C1 segment of cervical spinal cord (tissue), 14 donors: ENCODE data around the gene SH3GL1.

Experiments used
- DNase-seq, 14 donors: peaks; one replicate each; lab custom pipeline; 2025; lab: John Stamatoyannopoulos, UW

Gene SH3GL1

GRCh38 chr19:4376028-4376670 is 24.2 kb downstream of the SH3GL1 start:
- no peak for DNase-seq

GRCh38 chr19:4375164-4376027 is 25.0 kb downstream of the SH3GL1 start:
- peak in 3 of 14 donors; percentile 21 to 45 (median 23) for DNase-seq

DNA sequence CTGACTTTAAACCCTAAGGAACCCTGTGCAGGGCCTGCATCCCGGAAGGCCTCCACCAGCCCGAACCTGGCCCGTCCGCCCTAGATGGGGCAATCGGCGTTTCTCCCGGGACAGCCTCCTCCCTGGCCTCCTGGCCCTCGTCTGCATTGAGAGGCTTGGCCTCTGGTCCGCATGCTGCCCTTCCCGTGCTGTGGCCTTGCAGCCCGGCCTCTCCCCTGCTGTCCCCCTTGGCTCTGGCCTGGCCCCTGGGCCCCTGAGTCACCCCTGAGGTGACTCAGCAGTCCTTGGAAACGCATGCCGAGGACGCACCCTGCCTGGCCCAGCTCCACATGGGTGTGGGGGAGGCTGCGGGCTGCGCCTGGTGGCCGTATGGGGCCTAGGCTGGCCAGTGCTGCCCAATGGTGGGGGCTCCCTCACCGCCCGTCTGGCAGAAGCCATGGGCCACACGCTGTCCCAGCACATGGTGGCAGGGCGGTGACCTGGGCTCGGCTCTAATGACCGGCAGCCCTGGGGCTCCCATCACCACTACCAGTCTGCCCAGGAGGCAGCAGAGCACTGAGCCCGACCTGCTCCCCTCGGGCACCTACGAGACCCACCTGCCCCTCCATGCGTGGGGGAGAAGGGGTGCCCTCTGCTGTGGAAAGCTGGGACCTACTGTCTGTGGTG is 25.7 kb downstream of the SH3GL1 start:
- DNase-seq, result peak in 2 of 14 donors; percentile 36 to 82

DNA sequence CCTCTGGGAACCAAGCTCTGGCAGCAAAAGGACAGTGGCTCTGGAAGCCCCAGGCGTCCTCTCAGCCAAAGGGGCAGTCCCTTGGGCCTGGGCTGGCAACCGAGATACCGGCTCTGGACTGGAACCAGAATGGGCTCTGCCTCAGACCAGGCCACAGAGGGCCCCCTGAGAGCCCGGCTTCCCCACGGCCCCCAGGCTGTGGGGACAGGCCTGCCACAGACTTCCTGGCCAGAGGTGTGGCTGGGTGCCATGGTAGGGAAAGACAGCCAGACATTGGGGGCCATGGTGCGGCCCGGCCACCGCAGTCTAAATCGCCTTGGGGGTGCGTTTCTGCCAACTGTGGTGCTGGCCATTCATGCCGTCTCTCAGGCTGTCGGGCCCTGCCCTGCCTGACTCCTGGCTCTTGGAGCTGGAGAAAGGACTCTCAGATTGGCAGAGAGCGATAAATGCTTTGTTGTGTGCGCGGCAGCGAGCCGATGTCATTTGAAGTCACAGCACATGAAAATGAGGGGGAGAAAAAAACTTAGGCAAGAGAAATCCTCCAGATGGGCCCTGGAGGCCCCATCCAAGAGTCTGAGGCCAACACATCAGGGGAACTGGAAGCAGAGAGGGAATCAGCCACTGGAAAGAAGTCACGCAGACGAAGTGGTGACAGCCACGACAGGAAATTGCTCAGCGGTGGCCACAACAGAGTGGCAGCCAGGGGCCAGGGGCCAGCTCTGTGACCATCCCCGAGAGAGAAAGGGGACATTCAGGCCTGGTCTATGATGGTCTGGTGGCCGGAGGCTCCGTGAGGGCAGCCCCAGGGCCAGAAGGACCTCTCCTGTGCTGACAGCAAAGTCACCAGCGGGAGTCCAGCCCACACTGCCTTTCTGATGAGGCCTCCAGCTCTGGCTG is 26.5 kb downstream of the SH3GL1 start:
- DNase-seq, result peak in 13 of 14 donors; percentile 32 to 87 (median 63)

GRCh38 chr19:4373013-4373367 is 27.4 kb downstream of the SH3GL1 start:
- DNase-seq, result no peak

DNA sequence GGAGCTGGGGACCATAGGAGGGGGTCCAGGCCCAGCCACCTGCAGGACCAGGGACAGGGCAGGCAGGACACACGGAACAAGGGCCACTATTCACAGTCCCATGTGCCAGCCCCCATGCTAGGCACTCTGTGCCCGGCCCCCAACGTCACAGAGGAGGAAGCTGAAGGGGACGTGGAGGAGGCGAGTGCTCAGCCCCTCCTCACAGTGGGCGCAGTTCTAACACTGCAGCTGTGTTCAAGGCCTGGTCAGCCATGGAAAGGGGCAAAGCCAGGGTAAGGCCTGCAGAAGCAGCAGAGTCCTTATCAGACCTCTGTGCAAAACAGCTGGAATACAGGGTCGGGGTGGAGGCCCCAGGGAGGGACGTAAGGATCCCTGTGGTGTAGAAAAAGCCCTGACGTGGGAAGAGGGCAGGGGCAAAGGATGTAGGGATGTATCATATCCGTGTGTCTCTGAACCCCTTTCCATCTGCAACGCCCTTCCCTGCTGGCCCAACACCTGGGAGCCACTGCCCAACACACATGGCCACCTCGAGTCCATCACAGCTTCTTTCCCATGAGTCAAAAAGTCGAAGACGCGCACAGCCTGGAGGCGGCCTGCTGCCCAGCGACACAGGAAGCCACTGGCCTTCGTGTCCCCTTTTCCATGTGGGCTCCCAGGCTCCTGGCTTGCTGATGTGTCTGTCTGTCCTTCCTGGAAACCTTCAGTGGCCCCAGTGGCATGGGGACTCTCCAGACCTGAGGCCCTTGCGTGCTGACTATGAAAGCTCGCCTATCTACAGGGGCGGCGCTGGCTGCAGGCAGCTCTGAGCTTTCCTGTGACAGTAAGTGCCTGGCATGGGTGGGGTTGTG is 28.0 kb downstream of the SH3GL1 start:
- DNase-seq, result peak in 1 of 14 donors; percentile 17

GRCh38 chr19:4371247-4372164 is 28.8 kb downstream of the SH3GL1 start:
- peak in 2 of 14 donors; percentile 20 to 52 for DNase-seq

GRCh38 chr19:4370418-4371041 is 29.8 kb downstream of the SH3GL1 start:
- peak in 1 of 14 donors; percentile 37 for DNase-seq

DNA sequence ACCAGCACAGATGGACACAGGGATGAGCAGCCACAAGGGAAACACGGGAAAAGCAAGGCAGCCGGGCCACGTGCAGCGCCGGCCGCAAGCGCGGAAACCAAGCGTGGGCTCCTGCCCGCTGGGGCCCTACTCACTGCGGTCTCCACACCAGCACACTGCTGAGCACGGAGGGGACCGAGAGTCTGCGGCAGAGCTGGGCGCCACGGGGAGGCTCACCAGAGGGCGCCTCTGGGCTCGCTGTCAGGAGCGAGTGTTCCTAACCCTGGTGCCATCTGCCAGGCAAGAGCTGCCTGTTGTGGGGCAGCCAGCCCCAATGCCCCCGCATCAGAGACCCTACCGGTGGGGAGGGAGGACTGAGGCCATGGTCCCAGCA is 30.5 kb downstream of the SH3GL1 start:
- DNase-seq, result peak in 12 of 14 donors; percentile 9 to 67 (median 34)

GRCh38 chr19:4369109-4369887 is 31.0 kb downstream of the SH3GL1 start:
- peak in 5 of 14 donors; percentile 7 to 44 (median 30) for DNase-seq

- DNase-seq, result peak in 2 of 14 donors; percentile 2 to 21
These were observed 32.1 kb downstream of the SH3GL1 start for GRCh38 chr19:4368128-4368820.

- DNase-seq, result no peak
These were observed 32.6 kb downstream of the SH3GL1 start for GRCh38 chr19:4367781-4368127.

DNA sequence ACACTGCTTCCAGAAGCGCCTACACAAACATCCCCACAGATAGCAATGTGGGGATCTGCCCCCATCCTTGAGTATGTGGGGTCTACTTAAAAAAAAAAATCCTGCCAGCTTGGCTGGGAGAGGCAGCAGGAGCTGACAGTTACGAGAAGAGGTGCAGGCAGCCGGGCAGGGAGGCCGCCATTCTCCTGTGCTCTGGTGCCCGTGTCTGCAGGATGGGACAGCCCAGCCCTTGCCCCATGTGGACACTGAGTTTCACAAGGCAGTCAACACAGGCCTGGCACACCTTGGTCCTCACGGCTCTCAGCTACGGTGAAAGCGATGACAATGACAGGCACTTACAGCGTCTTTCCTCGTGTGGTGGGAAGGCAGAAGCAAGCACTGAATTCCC is 33.0 kb downstream of the SH3GL1 start:
- DNase-seq, result no peak

DNA sequence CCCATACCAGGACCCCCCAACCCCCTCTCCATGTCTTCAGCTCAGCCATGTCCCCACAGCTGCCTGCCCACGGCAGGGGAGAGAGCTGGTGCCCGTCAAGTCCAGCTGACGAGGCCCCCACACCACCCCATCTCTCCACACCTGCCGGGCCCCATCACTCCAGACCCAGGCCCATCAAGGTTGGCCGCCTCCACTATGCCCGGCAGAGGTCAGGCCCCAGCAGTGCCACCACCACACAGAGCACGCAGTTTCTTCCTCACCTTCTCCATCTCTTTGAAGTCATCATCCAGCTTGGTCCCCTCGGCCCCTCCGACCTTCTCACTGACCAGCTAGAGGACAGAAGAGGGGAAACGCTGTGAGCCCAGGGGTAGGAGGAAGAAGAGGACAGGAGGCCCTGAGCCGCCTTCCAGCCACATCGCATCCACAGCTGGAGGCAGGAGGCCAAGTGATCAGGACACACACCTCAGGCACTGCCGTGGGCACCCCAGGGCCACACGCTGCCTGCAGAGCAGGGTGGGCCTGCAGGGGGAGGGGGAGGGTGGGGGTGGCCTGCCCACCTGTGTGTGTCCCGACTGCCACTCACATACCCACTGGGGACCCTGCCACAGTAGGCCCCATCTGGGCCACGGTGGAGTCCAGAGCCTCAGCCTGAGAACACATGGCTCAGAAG is 33.5 kb downstream of the SH3GL1 start:
- DNase-seq, result no peak

DNA sequence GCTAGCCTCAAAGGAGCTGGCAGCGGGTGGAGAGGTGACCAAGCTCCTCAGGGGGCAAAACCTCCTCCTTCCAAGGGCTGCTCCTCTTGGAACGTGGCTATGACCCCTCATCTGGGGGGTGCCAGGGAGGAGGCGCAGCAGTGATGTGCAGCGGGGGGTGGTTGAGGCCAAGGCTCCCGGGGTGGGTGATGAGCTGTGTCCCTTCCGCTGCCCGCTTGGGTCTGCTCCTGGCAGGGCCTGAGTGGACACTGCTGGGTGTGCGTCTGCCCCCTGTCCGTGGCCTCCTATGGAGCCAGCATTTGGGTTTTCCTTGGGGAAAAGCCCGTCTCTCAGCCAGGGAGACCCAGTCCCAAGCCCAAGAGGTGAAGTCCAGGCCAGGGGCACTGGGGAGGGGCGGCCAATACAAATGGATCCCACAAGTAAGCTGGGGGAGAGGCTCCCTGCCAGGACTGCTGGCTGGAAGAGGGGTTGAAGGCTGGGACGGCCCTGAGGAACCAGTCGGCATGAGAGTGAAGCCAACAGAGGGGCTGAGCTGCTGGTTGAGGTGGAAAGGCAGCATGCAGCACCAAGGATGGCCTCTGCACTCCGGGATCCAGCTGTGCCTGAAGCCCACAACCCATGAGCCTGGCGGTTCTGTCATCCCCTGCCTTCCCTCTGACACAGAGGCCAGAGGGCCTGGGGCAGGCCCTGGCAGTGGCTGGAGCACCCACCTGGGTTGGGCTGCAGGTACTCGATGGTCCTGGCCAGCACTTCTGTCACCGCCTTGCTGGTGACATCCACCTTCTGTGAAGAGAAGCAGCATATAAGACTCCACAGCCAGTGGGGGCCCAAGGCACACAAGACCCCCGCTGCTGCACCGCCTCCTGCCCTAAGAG is 34.3 kb downstream of the SH3GL1 start:
- DNase-seq, result no peak

DNA sequence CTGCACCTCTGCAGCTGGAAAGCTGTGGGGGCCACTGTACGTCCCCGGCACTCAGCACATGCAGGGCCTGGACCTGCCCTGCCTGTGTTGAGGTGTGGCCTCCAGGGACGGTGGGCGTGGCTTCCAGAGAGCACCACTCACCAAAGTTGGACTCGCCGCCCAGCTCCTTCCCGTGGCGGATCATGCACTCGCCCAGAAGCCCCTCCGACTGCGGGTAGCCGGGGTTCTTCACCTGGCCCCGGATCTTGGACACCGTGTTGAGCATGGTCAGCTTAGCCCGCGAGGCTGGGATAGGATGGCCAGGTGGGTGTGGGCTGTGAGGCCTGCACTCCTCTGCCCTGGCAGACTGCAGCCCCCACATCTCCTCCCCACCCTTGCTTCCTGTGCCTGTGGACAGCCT is 35.0 kb downstream of the SH3GL1 start:
- no peak for DNase-seq
